Kidney epithelial cell (primary cell): ENCODE measurements around the gene DLGAP4. TPM values are rescaled to one million over a fixed set of nuclear protein-coding genes. Genes with fewer than 3 reads are reported as not detected.
"Not testable (repeated sequence)": the region's sequence is repeated elsewhere in the genome, so short reads cannot be mapped to it uniquely, and the experiment has no call there.

Source experiments
- DNase-seq: peaks from one replicate; pipeline ENCODE4 v3.0.0-alpha.2; 2010; ENCODE audit warnings: low read depth
- H3K27me3 ChIP-seq: 2 replicates; pipeline ENCODE4 v1.6.0; 2011; ENCODE audit warnings: low read length; ENCODE audit not compliant: control insufficient read depth, insufficient read depth
- H3K36me3 ChIP-seq: 2 replicates; pipeline ENCODE4 v1.5.1; 2011; ENCODE audit warnings: low read length; ENCODE audit not compliant: control insufficient read depth, insufficient read depth
- H3K4me3 ChIP-seq: 2 replicates; pipeline ENCODE4 v1.5.1; 2011; ENCODE audit warnings: low read depth, mild to moderate bottlenecking, control low read depth, low read length
- CTCF ChIP-seq: IDR thresholded peaks from 2 replicates; pipeline ENCODE4 v1.5.1; 2011; ENCODE audit warnings: mild to moderate bottlenecking, moderate library complexity, low read length, control low read depth, inconsistent platforms; ENCODE audit not compliant: insufficient read depth, poor library complexity, severe bottlenecking
- total RNA-seq: library from RNA; depleted of rRNA; stranded (reverse); fragments of >200 nt; gene quantifications from 2 replicates; pipeline ENCODE4 v1.2.3, GENCODE V29; 2015

The DLGAP4 gene
- total RNA-seq, 1 donor from 2014 or later = 78.4 TPM

DNA sequence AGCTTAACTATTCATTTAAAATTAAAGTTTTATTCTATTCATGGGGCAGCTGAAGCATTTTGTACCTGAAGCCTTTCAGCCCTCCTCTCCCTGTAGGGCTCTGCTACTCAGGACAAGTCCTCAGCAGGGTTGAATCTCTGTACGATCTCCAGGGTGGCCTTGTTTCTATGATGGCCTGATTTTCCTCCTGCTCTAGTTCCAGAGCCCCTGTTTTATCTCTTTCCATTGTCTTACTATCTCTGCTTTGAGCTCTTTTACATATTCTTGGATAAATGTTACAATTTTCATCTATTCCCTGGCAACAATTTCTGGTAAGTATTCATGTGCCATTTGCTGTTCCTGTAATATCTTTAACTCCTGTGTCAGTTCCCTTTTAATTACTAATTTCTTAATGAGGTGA lies 215.4 kb downstream of the DLGAP4 start:
- TF ChIP-seq CTCF = no peak
- H3K36me3 ChIP-seq = peaks cover 3% of the 10 kb centered on the region
- DNase-seq = no peak
- no peak overlapping the region for H3K4me3 ChIP-seq
- no peaks in the 10 kb centered on the region for H3K27me3 ChIP-seq

DNA sequence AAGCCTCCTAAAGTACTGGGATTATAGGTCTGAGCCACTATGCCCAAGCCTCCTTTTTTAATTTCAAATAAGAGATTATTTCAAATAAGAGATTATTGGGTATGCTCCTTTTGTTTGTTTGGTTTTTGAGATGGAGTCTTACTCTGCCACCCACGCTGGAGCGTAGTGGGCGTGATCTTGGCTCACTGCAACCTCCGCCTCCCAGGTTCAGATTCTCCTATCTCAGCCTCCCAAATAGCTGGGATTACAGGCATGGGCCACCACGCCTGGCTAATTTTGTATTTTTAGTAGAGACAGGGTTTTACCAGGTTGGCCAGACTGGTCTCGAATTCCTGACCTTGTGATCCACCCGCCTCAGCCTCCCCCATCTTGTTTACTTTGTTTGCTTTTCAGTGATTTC lies 216.3 kb downstream of the DLGAP4 start:
- not testable (repeated sequence) for H3K36me3 ChIP-seq, H3K27me3 ChIP-seq, DNase-seq, H3K4me3 ChIP-seq

DNA sequence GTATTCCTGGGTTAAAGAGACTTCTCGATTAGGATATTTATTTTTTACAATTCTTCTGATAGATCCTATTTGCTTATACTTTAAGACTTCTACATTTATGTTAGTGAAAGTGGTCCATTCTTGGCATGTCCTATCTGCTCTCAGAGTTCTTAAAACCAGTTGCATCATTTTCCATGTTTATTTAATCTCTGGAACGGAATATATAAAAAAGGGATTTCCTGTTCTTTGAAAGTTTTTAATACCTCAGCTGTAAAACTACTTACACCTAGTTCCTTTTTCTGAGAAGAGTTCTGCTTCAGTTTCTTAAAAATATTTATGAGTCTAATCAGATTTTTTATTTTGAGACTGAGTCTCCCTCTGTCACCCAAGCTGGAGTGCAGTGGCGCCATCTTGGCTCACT lies 217.2 kb downstream of the DLGAP4 start:
- Histone ChIP-seq H3K36me3 (peaks cover 3% of the 10 kb centered on the region), H3K27me3 (no peaks in the 10 kb centered on the region), H3K4me3 (no peak overlapping the region)
- TF ChIP-seq CTCF = no peak
- DNase-seq = no peak

DNA sequence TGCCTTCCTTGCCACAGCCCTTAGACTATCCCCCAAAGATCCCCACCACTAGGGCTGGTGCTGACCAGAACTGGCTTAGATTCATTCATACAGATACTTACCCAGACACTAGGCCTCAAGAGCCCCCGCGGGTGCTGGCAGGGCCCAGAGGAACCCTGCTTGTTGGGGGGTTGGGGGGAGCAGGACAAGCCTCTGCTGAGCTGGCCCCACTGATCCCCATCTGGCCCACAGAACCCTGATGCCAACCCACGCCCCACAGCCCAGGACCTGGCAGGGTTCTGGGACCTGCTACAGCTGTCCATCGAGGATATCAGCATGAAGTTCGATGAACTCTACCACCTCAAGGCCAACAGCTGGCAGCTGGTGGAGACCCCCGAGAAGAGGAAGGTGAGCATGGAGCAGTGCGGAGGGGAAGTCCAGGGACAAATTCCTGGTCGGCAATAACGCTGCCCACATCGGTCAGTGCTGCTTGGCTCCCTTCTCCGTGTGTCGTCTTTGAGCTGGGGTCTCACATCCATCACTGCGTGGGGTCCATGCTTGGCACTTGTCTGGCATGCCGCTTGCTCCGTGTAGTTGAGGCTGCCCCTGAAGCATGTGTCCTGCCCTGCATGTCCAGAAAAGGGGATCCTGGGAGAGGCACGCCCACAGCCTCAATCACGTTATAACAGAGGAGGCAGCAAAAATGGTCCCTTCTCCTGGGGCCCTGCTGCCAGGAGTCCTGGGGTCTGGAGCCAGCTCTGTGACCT lies 219.7 kb downstream of the DLGAP4 start:
- no peak for DNase-seq
- TF ChIP-seq CTCF = no peak
- no peak overlapping the region for H3K4me3 ChIP-seq
- H3K36me3 ChIP-seq = peaks cover 1% of the 10 kb centered on the region
- H3K27me3 ChIP-seq = no peaks in the 10 kb centered on the region

GRCh38 chr20:36526521-36527011 lies 220.4 kb downstream of the DLGAP4 start:
- no peak for DNase-seq
- TF ChIP-seq CTCF = no peak
- Histone ChIP-seq H3K36me3 (peaks cover 1% of the 10 kb centered on the region), H3K4me3 (no peak overlapping the region), H3K27me3 (no peaks in the 10 kb centered on the region)

GRCh38 chr20:36527331-36528125 lies 221.4 kb downstream of the DLGAP4 start:
- no peak for DNase-seq
- no peaks in the 10 kb centered on the region for H3K27me3 ChIP-seq
- peaks cover 1% of the 10 kb centered on the region for H3K36me3 ChIP-seq
- no peak for TF ChIP-seq CTCF
- no peak overlapping the region for H3K4me3 ChIP-seq
